Adrenal gland (tissue), 5 donors: ENCODE results near the gene RAB40C.

Source experiments
- CTCF ChIP-seq, 6 experiments: fragments of 450-650 bp in 4 of 6; fragments of 200-600 bp in 2 of 6; sonication (generic) in 1 of 6; IDR thresholded peaks; 1 replicate in 5 of 6; 2 replicates in 1 of 6; pipeline versions ENCODE4 v1.5.1 to v1.8.0; 2016 to 2021; ENCODE audit warnings: antibody characterized with exemption in 6 of 6, mild to moderate bottlenecking in 2 of 6, moderate library complexity in 1 of 6
- POLR2A ChIP-seq, 2 donors: fragments of 450-650 bp; IDR thresholded peaks; one replicate each; pipeline ENCODE4 v1.6.1; 2017; ENCODE audit warnings: antibody characterized with exemption in 2 of 2, mild to moderate bottlenecking in 2 of 2, moderate library complexity in 1 of 2
- donor health status: DM: no; HTN: no; CAD: no.

DNA sequence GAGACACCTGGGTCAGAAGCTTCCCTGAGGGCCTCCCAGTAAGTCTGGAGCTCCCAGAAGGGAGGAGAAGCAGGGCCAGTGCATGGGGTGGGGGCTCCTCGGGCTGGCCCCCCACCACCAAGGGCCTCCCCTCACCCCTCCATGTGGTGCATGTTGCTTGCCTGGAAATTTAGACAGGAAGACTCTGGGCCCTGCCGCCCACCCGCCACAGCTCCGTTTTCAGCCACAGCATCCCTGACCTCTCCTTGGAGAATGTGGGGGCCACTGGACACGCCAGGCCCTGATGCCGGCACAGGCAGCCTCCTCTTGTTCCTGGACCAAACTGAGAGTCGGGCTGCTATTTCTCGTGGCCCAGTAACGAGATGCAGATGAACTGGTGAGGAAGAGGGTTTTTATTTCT, 49.0 kb downstream of the RAB40C start:
- no peak for TF ChIP-seq CTCF (IDR thresholded peaks at IDR 0.05)
- no peak for TF ChIP-seq POLR2A (IDR thresholded peaks at IDR 0.05)
